GM23338 (cell line): ENCODE data around the gene ADAT2. TPM values are rescaled to one million over a fixed set of nuclear protein-coding genes. Genes with fewer than 3 reads are reported as not detected.

Source experiments
- ATAC-seq: fragments of 200-7000 bp; cut with Tn5 transposase; 3 replicates; pipeline ENCODE4 v1.9.1; 2020
- DNase-seq: peaks from one replicate; pipeline ENCODE4 v3.0.0-alpha.2; 2015; ENCODE audit warnings: low spot score
- H2AFZ ChIP-seq: fragments of 200-600 bp; sonication (generic); 2 replicates; pipeline ENCODE4 v1.8.0; 2016; ENCODE audit warnings: antibody characterized with exemption, mild to moderate bottlenecking, moderate library complexity
- H3F3A ChIP-seq: fragments of 200-600 bp; sonication (generic); replicated peaks from 2 replicates; pipeline ENCODE4 v1.8.0; 2017; ENCODE audit warnings: antibody characterized with exemption, mixed run types, low read depth
- H3K27ac ChIP-seq: fragments of 200-600 bp; sonication (generic); 2 replicates; pipeline ENCODE4 v1.6.1; 2016; ENCODE audit warnings: low read depth
- H3K27me3 ChIP-seq: fragments of 200-600 bp; sonication (generic); 2 replicates; pipeline ENCODE4 v1.8.0; 2016; ENCODE audit warnings: mild to moderate bottlenecking, mixed run types, moderate library complexity; ENCODE audit not compliant: insufficient read depth
- H3K36me3 ChIP-seq: fragments of 200-600 bp; sonication (generic); 2 replicates; pipeline ENCODE4 v1.8.0; 2016; ENCODE audit warnings: mild to moderate bottlenecking; ENCODE audit not compliant: insufficient read depth
- H3K4me1 ChIP-seq: fragments of 200-600 bp; sonication (generic); 2 replicates; pipeline ENCODE4 v1.8.0; 2016; ENCODE audit warnings: mild to moderate bottlenecking, moderate library complexity; ENCODE audit not compliant: insufficient read depth
- H3K4me2 ChIP-seq: fragments of 200-600 bp; sonication (generic); 2 replicates; pipeline ENCODE4 v1.7.1; 2017; ENCODE audit warnings: mixed run types
- H3K4me3 ChIP-seq: fragments of 200-600 bp; sonication (generic); 2 replicates; pipeline ENCODE4 v1.6.1; 2016; ENCODE audit warnings: mixed run types
- H3K79me2 ChIP-seq: fragments of 200-600 bp; sonication (generic); replicated peaks from 2 replicates; pipeline ENCODE4 v1.8.0; 2017; ENCODE audit warnings: mild to moderate bottlenecking; ENCODE audit not compliant: insufficient read depth
- H3K9me2 ChIP-seq: fragments of 200-600 bp; sonication (generic); 2 replicates; pipeline ENCODE4 v1.8.0; 2017; ENCODE audit not compliant: insufficient read depth
- H4K20me1 ChIP-seq: fragments of 200-600 bp; sonication (generic); replicated peaks from 2 replicates; pipeline ENCODE4 v1.8.0; 2017; ENCODE audit warnings: mild to moderate bottlenecking; ENCODE audit not compliant: insufficient read depth
- H3K27ac Mint-ChIP-seq: 2 replicates; pipeline ENCODE4 v1.8.0; 2020; ENCODE audit warnings: inconsistent platforms, mild to moderate bottlenecking, moderate library complexity, mixed read lengths
- H3K27me3 Mint-ChIP-seq: 3 replicates; pipeline ENCODE4 v1.8.0; 2022; ENCODE audit warnings: low read depth, mild to moderate bottlenecking, moderate library complexity, mixed read lengths, inconsistent platforms; ENCODE audit not compliant: insufficient read depth, poor library complexity
- H3K36me3 Mint-ChIP-seq: 3 replicates; pipeline ENCODE4 v1.8.0; 2021; ENCODE audit warnings: low read depth, mild to moderate bottlenecking, inconsistent platforms, moderate library complexity, mixed read lengths
- H3K4me1 Mint-ChIP-seq: 3 replicates; pipeline ENCODE4 v1.8.0; 2020; ENCODE audit warnings: mild to moderate bottlenecking, inconsistent platforms, mixed read lengths
- H3K4me3 Mint-ChIP-seq: 3 replicates; pipeline ENCODE4 v1.8.0; 2021; ENCODE audit warnings: moderate library complexity, mild to moderate bottlenecking, inconsistent platforms, mixed read lengths
- H3K9me3 Mint-ChIP-seq: 3 replicates; pipeline ENCODE4 v1.8.0; 2020; ENCODE audit warnings: moderate library complexity, mild to moderate bottlenecking, inconsistent platforms, mixed read lengths
- CTCF ChIP-seq, 2 experiments: fragments of 200-600 bp in 1 of 2; sonication (generic) in 1 of 2; conservative IDR thresholded peaks; 2 replicates each; pipeline versions ENCODE4 v1.5.1 to v1.6.1; 2016 to 2017; ENCODE audit warnings: antibody characterized with exemption in 2 of 2, low read depth in 2 of 2, mild to moderate bottlenecking in 2 of 2, moderate library complexity in 1 of 2
- ETS1 ChIP-seq: IDR thresholded peaks from 2 replicates; pipeline ENCODE4 v1.6.1; 2016; ENCODE audit warnings: antibody characterized with exemption
- EZH2 ChIP-seq: fragments of 200-600 bp; sonication (generic); IDR thresholded peaks from one replicate; pipeline ENCODE4 v1.8.0; 2017; ENCODE audit warnings: antibody characterized with exemption, mild to moderate bottlenecking, low read depth; ENCODE audit not compliant: unreplicated experiment
- EZH2phosphoT487 ChIP-seq: fragments of 200-600 bp; sonication (generic); IDR thresholded peaks from one replicate; pipeline ENCODE4 v1.8.1; 2018; ENCODE audit warnings: antibody characterized with exemption; ENCODE audit not compliant: unreplicated experiment
- JUNB ChIP-seq: IDR thresholded peaks from one replicate; pipeline ENCODE4 v1.6.1; 2016; ENCODE audit warnings: antibody characterized with exemption; ENCODE audit not compliant: unreplicated experiment
- NANOG ChIP-seq: IDR thresholded peaks from 2 replicates; pipeline ENCODE4 v1.6.1; 2016; ENCODE audit warnings: antibody characterized with exemption, borderline replicate concordance
- POLR2AphosphoS5 ChIP-seq: IDR thresholded peaks from 2 replicates; pipeline ENCODE4 v1.6.1; 2016; ENCODE audit warnings: antibody characterized with exemption, low read depth
- REST ChIP-seq: IDR thresholded peaks from one replicate; pipeline ENCODE4 v1.6.1; 2018; ENCODE audit warnings: antibody characterized with exemption; ENCODE audit not compliant: unreplicated experiment
- ZNF114 ChIP-seq: fragments of 250-450 bp; sonication (Bioruptor Pico); IDR thresholded peaks from 2 replicates; pipeline ENCODE4 v1.5.0; 2020; ENCODE audit warnings: mild to moderate bottlenecking, moderate library complexity
- ZNF331 ChIP-seq: fragments of 250-450 bp; sonication (Bioruptor Pico); IDR thresholded peaks from 2 replicates; pipeline ENCODE4 v1.5.0; 2020; ENCODE audit warnings: low read depth, mild to moderate bottlenecking, moderate library complexity
- ZNF462 ChIP-seq: fragments of 250-450 bp; sonication (Bioruptor Pico); IDR thresholded peaks from 2 replicates; pipeline ENCODE4 v1.5.0; 2020; ENCODE audit warnings: mild to moderate bottlenecking, moderate library complexity
- polyA plus RNA-seq: library from polyadenylated mRNA; unstranded; fragments of >200 nt; fragmentation: Nextera tagmentation; extraction: Ambion mirVana; gene quantifications from 2 replicates; pipeline ENCODE4 v1.2.1, GENCODE V29; 2016
- total RNA-seq: library from RNA; depleted of rRNA; stranded (reverse); fragments of >200 nt; shearing (Covaris generic); gene quantifications from 2 replicates; pipeline ENCODE4 v1.2.3, GENCODE V29; 2014

ADAT2 gene
- total and polyA plus RNA-seq, 2 experiments from 2014 or later, result 7.4 to 13.7 TPM

- peaks cover 1% of the 10 kb centered on the region for H3K27me3 Mint-ChIP-seq
- Histone ChIP-seq H3K79me2 (no peaks in the 10 kb centered on the region), H4K20me1 (no peaks in the 10 kb centered on the region), H3F3A (no peaks in the 10 kb centered on the region), H3K9me2 (no peaks in the 10 kb centered on the region), H2AFZ (no peak overlapping the region), H3K4me1 (no peaks in the 10 kb centered on the region), H3K27ac (no peak overlapping the region), H3K4me2 (no peak overlapping the region), H3K36me3 (no peaks in the 10 kb centered on the region), H3K27me3 (no peaks in the 10 kb centered on the region), H3K4me3 (no peak overlapping the region)
- no peaks in the 10 kb centered on the region; the same call in 2 of the 3 replicates for H3K36me3 Mint-ChIP-seq
- H3K4me1 Mint-ChIP-seq, result no peaks in the 10 kb centered on the region
- H3K9me3 Mint-ChIP-seq, result no peaks in the 10 kb centered on the region
- no peak for ATAC-seq
- no peak for TF ChIP-seq ZNF114 (CRISPR knock-in tag)
- no peak for TF ChIP-seq ZNF462 (CRISPR knock-in tag)
- no peak for TF ChIP-seq EZH2phosphoT487
- no peak for TF ChIP-seq ZNF331 (CRISPR knock-in tag)
- TF ChIP-seq NANOG, result no peak
- no peak for TF ChIP-seq CTCF (conservative IDR thresholded peaks at IDR 0.05; ENCODE audit: low read depth in 2 of 2)
- TF ChIP-seq ETS1, result no peak
- TF ChIP-seq JUNB, result no peak
- no peak for TF ChIP-seq EZH2
- no peak for TF ChIP-seq REST
- no peak for TF ChIP-seq POLR2AphosphoS5
- DNase-seq, result no peak
- no peak overlapping the region for H3K4me3 Mint-ChIP-seq
- H3K27ac Mint-ChIP-seq, result no peak overlapping the region
Measured at GRCh38 chr6:143478479-143479062, 28.1 kb upstream of the ADAT2 start.
